GM12892 (cell line): ENCODE measurements around the gene TMEM163.

ENCODE experiments used
- POLR2A ChIP-seq: IDR thresholded peaks from 2 replicates; pipeline ENCODE4 v1.6.1; 2011; ENCODE audit warnings: low read depth, low read length, control low read depth
- POLR2AphosphoS5 ChIP-seq: IDR thresholded peaks from 2 replicates; pipeline ENCODE4 v1.6.1; 2011; ENCODE audit warnings: low read depth, low read length, control low read depth

DNA sequence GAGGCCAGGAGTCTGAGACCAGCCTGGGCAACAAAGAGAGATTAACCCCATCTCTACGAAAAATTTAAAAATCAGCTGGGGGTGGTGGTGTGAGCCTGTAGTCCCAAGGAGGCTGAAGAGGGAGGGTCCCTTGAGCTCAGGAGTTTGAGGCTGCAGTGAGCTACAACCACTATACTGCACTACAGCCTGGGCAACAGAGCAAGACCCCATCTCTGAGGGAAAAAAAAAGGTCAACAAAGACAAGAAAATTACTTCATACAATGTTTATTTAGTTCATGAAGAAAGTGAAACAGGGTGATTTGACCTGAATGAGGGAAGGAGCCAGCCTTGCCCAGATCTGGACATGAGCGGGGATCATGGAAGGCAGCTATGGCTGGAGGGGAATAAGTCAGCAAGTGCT, 59.1 kb downstream of the TMEM163 start:
- TF ChIP-seq POLR2AphosphoS5 (no peak), POLR2A (no peak)
